Epithelial cell of proximal tubule (primary cell): ENCODE measurements around the gene ACER3. TPM values are rescaled to one million over a fixed set of nuclear protein-coding genes. Genes with fewer than 3 reads are reported as not detected.

Experiments used
- DNase-seq: peaks from one replicate; pipeline ENCODE4 v3.0.0-alpha.2; 2011; ENCODE audit warnings: low read depth
- H3K4me3 ChIP-seq: 2 replicates; pipeline ENCODE4 v1.5.1; 2011; ENCODE audit warnings: low read depth, mild to moderate bottlenecking, low read length
- total RNA-seq: library from RNA; depleted of rRNA; stranded (reverse); fragments of >200 nt; gene quantifications from 2 replicates; pipeline ENCODE4 v1.2.3, GENCODE V29; 2015
- TF ChIP-seq, protein P1 (sequence below): conservative IDR thresholded peaks from 2 replicates; pipeline ENCODE4 v1.5.1; 2012; ENCODE audit warnings: low read depth, mild to moderate bottlenecking, low read length

Gene ACER3
- total RNA-seq, 1 donor from 2014 or later = 11.4 TPM

DNA sequence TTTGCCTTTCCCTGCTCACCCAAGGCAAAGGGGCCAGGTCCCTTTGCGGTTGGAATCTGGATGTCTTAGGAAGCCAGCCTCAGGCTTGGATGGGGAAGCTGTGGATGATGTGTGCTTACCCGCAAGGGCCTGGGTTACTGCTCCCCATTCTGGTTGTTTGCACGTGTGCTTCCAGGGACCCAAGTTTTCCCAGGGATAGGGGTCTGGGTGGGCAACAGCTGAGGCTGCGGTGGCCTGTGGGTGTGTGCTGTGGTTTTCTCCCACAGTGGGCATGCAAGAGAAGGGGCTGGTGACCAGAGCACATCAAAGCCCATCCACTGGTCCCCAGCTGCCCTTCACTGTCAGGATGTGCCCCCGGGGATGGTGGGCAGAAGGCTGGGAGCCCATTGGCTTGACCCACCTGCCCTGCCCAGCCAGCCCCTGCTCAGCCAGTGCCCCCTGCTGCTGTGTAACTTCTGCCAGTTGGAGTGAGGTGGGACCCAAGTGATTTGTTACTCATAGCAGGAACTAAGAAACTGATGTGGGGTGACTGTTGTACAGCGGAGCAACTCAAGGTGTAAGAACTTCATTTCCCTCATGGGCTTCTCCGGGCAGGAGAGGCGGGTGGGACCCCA lies 209.4 kb downstream of the ACER3 start:
- no peak overlapping the region for H3K4me3 ChIP-seq
- TF ChIP-seq, protein P1, sequence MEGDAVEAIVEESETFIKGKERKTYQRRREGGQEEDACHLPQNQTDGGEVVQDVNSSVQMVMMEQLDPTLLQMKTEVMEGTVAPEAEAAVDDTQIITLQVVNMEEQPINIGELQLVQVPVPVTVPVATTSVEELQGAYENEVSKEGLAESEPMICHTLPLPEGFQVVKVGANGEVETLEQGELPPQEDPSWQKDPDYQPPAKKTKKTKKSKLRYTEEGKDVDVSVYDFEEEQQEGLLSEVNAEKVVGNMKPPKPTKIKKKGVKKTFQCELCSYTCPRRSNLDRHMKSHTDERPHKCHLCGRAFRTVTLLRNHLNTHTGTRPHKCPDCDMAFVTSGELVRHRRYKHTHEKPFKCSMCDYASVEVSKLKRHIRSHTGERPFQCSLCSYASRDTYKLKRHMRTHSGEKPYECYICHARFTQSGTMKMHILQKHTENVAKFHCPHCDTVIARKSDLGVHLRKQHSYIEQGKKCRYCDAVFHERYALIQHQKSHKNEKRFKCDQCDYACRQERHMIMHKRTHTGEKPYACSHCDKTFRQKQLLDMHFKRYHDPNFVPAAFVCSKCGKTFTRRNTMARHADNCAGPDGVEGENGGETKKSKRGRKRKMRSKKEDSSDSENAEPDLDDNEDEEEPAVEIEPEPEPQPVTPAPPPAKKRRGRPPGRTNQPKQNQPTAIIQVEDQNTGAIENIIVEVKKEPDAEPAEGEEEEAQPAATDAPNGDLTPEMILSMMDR = no peak

DNA sequence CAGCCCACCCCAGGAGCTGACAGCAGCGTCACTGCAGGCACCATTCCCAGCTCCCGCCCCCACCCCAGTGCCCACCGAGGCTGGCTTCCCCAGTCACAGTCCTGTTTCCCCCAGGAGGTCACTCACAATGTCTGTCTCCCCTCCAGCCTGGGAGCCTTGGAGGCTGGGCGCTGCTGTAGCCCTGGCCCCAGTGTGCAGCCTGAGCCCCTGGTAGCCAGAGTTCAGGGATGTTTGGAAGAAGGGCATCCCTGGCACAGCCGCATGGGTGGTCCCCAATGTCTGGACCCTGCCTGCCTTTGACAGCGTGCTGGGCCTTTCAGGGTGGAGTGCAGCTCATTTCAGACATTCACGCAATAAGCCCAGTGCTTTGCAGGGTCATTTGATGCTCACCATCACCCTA lies 210.4 kb downstream of the ACER3 start:
- no peak overlapping the region for H3K4me3 ChIP-seq
- TF ChIP-seq, protein P1 = no peak
- no peak for DNase-seq

More for the DNA sequence above, 209.4 kb downstream of the ACER3 start:
- DNase-seq = no peak

DNA sequence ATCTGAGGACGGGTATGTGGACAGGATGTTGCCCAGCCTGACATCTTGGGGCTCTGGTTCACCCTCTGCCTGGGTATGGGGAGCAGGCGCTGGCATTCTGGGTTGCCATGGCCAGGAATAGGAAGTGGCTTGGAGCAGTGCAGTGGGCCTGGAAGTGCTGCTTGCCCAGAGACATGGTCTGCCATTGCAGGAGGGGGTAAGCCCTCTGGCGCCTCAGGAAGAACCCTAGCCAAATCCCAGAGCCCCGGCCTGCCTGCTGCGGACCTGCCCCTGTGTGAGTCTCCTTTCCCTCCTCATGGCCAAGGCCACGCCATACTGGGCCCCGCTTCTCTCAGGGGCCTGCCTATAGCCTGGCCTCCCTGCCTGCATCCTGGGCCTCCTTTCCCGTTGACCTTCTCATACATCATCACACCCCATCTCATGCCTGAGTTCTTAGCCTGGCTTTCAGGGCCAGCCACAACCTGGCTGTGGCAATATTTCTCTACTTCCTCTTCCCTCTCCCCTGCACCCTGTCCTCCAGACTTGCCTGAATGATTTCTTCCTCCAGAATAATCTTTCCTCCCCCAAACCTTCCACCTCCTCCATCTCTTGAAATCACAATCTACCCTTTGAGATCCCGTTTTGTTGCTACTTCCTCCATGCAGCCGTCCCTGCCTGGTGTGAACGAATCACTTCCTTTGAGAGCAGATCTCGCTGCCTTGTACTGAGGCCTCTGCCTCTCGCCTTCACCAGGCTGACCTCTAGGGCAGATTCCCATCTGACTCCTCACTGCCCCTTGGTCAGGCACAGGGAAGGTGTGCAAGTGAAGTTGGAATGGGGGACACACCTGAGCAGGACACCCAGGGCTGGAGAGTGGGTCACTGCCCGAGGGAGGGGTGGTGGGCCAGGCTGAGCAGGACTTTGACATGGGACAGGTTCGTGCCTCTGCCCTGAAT lies 211.2 kb downstream of the ACER3 start:
- TF ChIP-seq, protein P1 = no peak

DNA sequence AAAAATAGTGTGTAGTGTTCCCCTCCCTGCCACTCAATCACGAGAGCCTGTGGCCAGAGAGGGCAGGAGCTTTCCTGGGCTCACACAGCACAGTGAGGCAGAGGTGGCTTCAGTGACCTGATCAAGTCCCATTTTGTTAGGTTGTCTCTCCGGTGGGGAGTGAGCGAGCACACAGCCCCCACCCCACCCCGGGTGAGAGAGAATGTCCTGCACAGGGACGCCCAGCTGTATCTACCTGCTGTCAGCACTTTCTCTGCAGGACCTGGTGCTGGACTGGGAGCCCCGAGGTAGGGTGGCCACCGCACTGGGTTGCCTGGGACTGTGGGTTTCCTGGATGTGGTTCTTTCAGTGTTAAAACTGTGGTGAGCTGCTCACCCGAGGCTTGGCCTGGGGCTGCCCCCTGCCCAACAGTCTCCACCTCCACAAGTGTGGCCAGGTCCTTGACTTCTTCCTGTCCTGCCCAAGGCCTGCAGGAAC lies 212.2 kb downstream of the ACER3 start:
- TF ChIP-seq, protein P1 = no peak
- no peak for DNase-seq
- H3K4me3 ChIP-seq = no peak overlapping the region

More for the DNA sequence above, 211.2 kb downstream of the ACER3 start:
- no peak for DNase-seq
- H3K4me3 ChIP-seq = no peak overlapping the region

DNA sequence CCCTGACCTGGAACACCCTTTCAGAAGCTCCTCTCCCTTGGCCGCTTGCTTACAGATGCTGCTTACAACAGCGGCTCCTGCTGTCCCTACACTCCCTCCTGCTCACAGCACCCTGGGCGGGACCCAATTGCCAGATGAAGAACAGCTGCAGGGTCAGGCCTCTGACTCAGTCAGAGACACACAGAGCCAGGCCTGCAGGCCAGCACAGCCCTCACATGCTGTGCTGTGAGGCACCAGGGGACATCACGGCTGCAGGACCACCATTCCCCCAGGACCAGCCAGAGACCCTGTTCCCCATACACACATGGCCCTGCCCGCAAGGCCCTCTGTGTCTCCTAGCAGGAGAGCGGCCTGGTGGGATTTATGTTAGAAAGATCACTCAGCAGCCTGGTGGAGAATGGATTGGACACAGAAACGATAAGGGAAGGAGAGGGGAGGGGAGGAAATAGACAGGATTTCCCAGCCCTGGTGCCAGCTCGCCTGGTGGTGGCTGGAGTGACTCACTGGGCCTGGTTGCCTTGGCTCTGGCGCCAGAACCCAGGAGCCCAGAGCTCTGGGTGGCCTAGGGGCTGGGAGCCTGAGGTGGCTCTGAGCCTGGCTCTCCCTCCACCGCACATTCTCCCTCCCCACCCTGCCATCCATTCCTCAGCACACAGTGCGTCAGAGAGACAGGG lies 212.7 kb downstream of the ACER3 start:
- H3K4me3 ChIP-seq = no peak overlapping the region
- no peak for DNase-seq
- TF ChIP-seq, protein P1 = no peak

DNA sequence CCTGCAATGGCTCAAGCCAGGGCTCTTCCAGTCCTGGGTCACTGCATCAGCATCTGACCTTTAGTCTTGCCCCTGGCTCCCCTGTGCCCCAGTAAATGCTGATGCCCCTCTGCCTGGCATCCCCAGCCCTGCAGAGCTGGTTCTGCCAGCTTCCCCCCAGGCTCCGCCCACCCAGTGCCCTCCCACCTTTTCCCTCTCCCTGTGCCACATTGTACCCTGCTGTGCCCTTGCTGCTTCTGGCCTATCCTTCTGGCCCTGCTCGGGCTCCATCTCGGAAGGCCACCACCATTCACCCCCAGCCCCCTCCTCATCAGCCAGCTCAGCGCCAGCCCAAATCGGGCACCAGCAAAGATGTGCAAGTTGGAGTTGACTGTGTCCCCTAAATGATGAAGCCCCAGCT lies 213.5 kb downstream of the ACER3 start:
- TF ChIP-seq, protein P1 = no peak
- DNase-seq = no peak
- H3K4me3 ChIP-seq = no peak overlapping the region
